A549 (cell line): ENCODE results near the gene MORC2. TPM values are rescaled to one million over a fixed set of nuclear protein-coding genes. Genes with fewer than 3 reads are reported as not detected.

Source experiments
- ATAC-seq, 2 experiments: fragments of 200-7000 bp in 1 of 2; fragments of >200 bp in 1 of 2; cut with Nextera tagmentation in 1 of 2; cut with Tn5 transposase in 1 of 2; 3 replicates each; pipeline versions ENCODE4 v1.8.0 to v1.9.1; 2018 to 2020; ENCODE audit warnings: mild to moderate bottlenecking in 1 of 2, moderate library complexity in 1 of 2
- CTCF ChIA-PET: fragments of 300-600 bp; sonication (Branson Sonifier 250); formaldehyde crosslinking; extraction: SDS; loops from one replicate; lab custom pipeline; 2021; ENCODE audit warnings: antibody characterized with exemption, inconsistent platforms; lab: Yijun Ruan, JAX
- POLR2A ChIA-PET: fragments of 350-600 bp; formaldehyde crosslinking; extraction: SDS; loops from one replicate; lab custom pipeline; 2021; ENCODE audit warnings: antibody characterized with exemption, inconsistent platforms; lab: Yijun Ruan, JAX
- DNase-seq, 2 experiments: peaks; one replicate each; pipeline versions ENCODE4 v3.0.0 to v3.0.0-alpha.2; 2011 to 2016; ENCODE audit warnings: low read depth in 1 of 2, low spot score in 1 of 2
- FAIRE-seq: peaks from 2 replicates; lab custom pipeline; 2011; peaks lifted over from hg19 to GRCh38; lab: Jason Lieb, UNC
- H3K27ac ChIP-seq, 2 experiments: fragments of >200 bp; sonication (Bioruptor Twin); formaldehyde crosslinking; 3 replicates each; pipeline ENCODE4 v1.5.1; 2016 to 2017
- H3K4me1 ChIP-seq: fragments of >200 bp; sonication (Bioruptor Twin); formaldehyde crosslinking; 3 replicates; pipeline ENCODE4 v1.6.1; 2016
- H3K4me2 ChIP-seq: fragments of >200 bp; sonication (Bioruptor Twin); formaldehyde crosslinking; 3 replicates; pipeline ENCODE4 v1.6.1; 2016
- H3K4me3 ChIP-seq: fragments of >200 bp; sonication (Bioruptor Twin); formaldehyde crosslinking; 3 replicates; pipeline ENCODE4 v1.5.1; 2016
- H3K9me3 ChIP-seq: fragments of >200 bp; sonication (Bioruptor Twin); formaldehyde crosslinking; 3 replicates; pipeline ENCODE4 v1.6.1; 2016
- BHLHE40 ChIP-seq: IDR thresholded peaks from 2 replicates; pipeline ENCODE4 v1.6.1; 2012; ENCODE audit warnings: low read depth, low read length, inconsistent platforms
- CHD2 ChIP-seq: fragments of 150-350 bp; IDR thresholded peaks from 2 replicates; pipeline ENCODE4 v1.6.1; 2014; ENCODE audit warnings: low read length; ENCODE audit not compliant: partially characterized antibody
- EHMT2 ChIP-seq: fragments of 200-600 bp; sonication (generic); IDR thresholded peaks from 2 replicates; pipeline ENCODE4 v1.6.1; 2016; ENCODE audit warnings: antibody characterized with exemption, low read depth, mild to moderate bottlenecking, moderate library complexity
- EP300 ChIP-seq, 2 experiments: fragments of >200 bp; sonication (Bioruptor Twin); formaldehyde crosslinking; IDR thresholded peaks; 2 replicates in 1 of 2; 3 replicates in 1 of 2; pipeline ENCODE4 v1.6.1; 2016 to 2017
- FOSB ChIP-seq: fragments of 250-450 bp; sonication (Bioruptor Pico); IDR thresholded peaks from 2 replicates; pipeline ENCODE4 v1.5.0; 2020; ENCODE audit warnings: mild to moderate bottlenecking, moderate library complexity
- FOSL2 ChIP-seq, 2 experiments: fragments of 450-650 bp in 1 of 2; fragments of >200 bp in 1 of 2; sonication (Bioruptor Twin) in 1 of 2; formaldehyde crosslinking; IDR thresholded peaks; 2 replicates each; pipeline versions ENCODE4 v1.5.0 to v1.6.1; 2016 to 2020; ENCODE audit warnings: mild to moderate bottlenecking in 1 of 2, moderate library complexity in 1 of 2
- HEYL ChIP-seq: fragments of 250-450 bp; sonication (Bioruptor Pico); IDR thresholded peaks from 2 replicates; pipeline ENCODE4 v1.8.0; 2021; ENCODE audit warnings: mild to moderate bottlenecking, moderate library complexity
- HOXA7 ChIP-seq: fragments of 250-450 bp; sonication (Bioruptor Pico); IDR thresholded peaks from 2 replicates; pipeline ENCODE4 v1.5.0; 2020; ENCODE audit warnings: mild to moderate bottlenecking, moderate library complexity
- HOXB5 ChIP-seq: fragments of 250-450 bp; sonication (Bioruptor Pico); IDR thresholded peaks from 2 replicates; pipeline ENCODE4 v1.5.0; 2020; ENCODE audit warnings: mild to moderate bottlenecking, moderate library complexity
- JUN ChIP-seq, 2 experiments: fragments of >200 bp; sonication (Bioruptor Twin); formaldehyde crosslinking; IDR thresholded peaks; 2 replicates in 1 of 2; 3 replicates in 1 of 2; pipeline ENCODE4 v1.6.1; 2016 to 2017
- JUNB ChIP-seq: fragments of >200 bp; sonication (Bioruptor Twin); formaldehyde crosslinking; IDR thresholded peaks from 2 replicates; pipeline ENCODE4 v1.6.1; 2016
- KDM1A ChIP-seq: fragments of 200-600 bp; sonication (generic); IDR thresholded peaks from 2 replicates; pipeline ENCODE4 v1.6.1; 2016; ENCODE audit warnings: low read depth, mild to moderate bottlenecking
- KDM5A ChIP-seq: fragments of 200-600 bp; sonication (generic); IDR thresholded peaks from 2 replicates; pipeline ENCODE4 v1.6.1; 2016; ENCODE audit warnings: antibody characterized with exemption, mild to moderate bottlenecking
- NFE2L2 ChIP-seq: fragments of 150-350 bp; conservative IDR thresholded peaks from 2 replicates; pipeline ENCODE4 v1.6.1; 2014; ENCODE audit warnings: low read length
- NPAS2 ChIP-seq: fragments of 250-450 bp; sonication (Bioruptor Pico); IDR thresholded peaks from 2 replicates; pipeline ENCODE4 v1.8.0; 2022; ENCODE audit warnings: mild to moderate bottlenecking, moderate library complexity, borderline replicate concordance
- POLR2AphosphoS2 ChIP-seq: conservative IDR thresholded peaks from 2 replicates; pipeline ENCODE4 v1.6.1; 2012; ENCODE audit warnings: low read length, improper control_type of control experiment, inconsistent platforms
- RAD21 ChIP-seq, 2 experiments: fragments of >200 bp in 1 of 2; sonication (Bioruptor Twin) in 1 of 2; formaldehyde crosslinking in 1 of 2; IDR thresholded peaks in 1 of 2; conservative IDR thresholded peaks in 1 of 2; 2 replicates in 1 of 2; 3 replicates in 1 of 2; pipeline ENCODE4 v1.6.1; 2012 to 2018; ENCODE audit warnings: inconsistent platforms in 1 of 2
- SMC3 ChIP-seq: fragments of >200 bp; sonication (Bioruptor Twin); formaldehyde crosslinking; IDR thresholded peaks from 3 replicates; pipeline ENCODE4 v1.6.1; 2018; ENCODE audit warnings: inconsistent platforms
- SREBF2 ChIP-seq: fragments of 450-650 bp; IDR thresholded peaks from 2 replicates; pipeline ENCODE4 v1.6.1; 2014; ENCODE audit warnings: mild to moderate bottlenecking, moderate library complexity
- TP53 ChIP-seq: fragments of 250-450 bp; sonication (Bioruptor Pico); IDR thresholded peaks from 2 replicates; pipeline ENCODE4 v1.5.0; 2021; ENCODE audit warnings: mild to moderate bottlenecking, moderate library complexity
- ZFP36 ChIP-seq: fragments of 450-650 bp; IDR thresholded peaks from 2 replicates; pipeline ENCODE4 v1.6.1; 2014; ENCODE audit warnings: borderline replicate concordance; ENCODE audit not compliant: partially characterized antibody
- ZNF302 ChIP-seq: fragments of 250-450 bp; sonication (Bioruptor Pico); IDR thresholded peaks from 2 replicates; pipeline ENCODE4 v1.9.0; 2021; ENCODE audit warnings: inconsistent platforms, mild to moderate bottlenecking, moderate library complexity
- WGBS: methylation state at CpG from one replicate; pipeline ENCODE4 v1.1.6; 2017; ENCODE audit errors: missing lambda C conversion rate; 5-methylcytosine and 5-hydroxymethylcytosine counted together
- polyA plus RNA-seq, 4 experiments: library from polyadenylated mRNA; depleted of rRNA in 3 of 4; stranded (reverse); fragments of >200 nt; fragmentation: RNase III in 1 of 4; extraction: RNeasy Plus Mini Kit Qiagen cat#74134 plus additional on column Dnase treatment in 1 of 4; gene quantifications; 2 replicates in 3 of 4; 3 replicates in 1 of 4; pipeline ENCODE4 v1.2.3, GENCODE V29; 2011 to 2017
- TF ChIP-seq, protein P1 (sequence below): IDR thresholded peaks from 2 replicates; pipeline ENCODE4 v1.6.1; 2012
- TF ChIP-seq, protein P2 (sequence below): fragments of 150-350 bp; IDR thresholded peaks from 2 replicates; pipeline ENCODE4 v1.6.1; 2014; ENCODE audit warnings: low read depth, mild to moderate bottlenecking, low read length
- TF ChIP-seq, protein P3 (sequence below): fragments of >200 bp; sonication (Bioruptor Twin); formaldehyde crosslinking; IDR thresholded peaks from 2 replicates; pipeline ENCODE4 v1.6.1; 2016

MORC2 gene
- polyA plus RNA-seq, 2 of the 4 experiments (the other 2 are of a cell fraction) = 14.8 to 16.0 TPM

DNA sequence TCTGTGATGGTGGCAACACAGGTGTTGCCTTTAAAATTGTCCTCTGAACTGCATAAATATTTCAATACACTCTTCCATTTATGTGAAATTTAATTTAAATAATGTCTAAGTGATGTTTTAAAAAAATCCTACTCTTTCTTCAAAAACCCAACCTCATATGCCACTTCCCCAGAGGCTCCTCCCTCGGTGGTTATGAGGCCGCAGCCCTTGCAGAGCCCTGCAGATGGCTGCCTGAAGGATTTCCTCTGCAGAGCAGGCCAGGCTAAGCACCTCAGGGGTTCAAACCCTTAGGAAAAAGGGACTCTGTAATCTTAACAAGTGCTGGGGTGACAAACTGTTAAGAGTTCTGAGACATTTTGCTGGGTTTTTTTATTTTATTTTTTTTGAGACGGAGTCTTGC is 25.2 kb downstream of the MORC2 start (continued):
- TF ChIP-seq, protein P1, sequence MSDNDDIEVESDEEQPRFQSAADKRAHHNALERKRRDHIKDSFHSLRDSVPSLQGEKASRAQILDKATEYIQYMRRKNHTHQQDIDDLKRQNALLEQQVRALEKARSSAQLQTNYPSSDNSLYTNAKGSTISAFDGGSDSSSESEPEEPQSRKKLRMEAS = no peak
- no peak for TF ChIP-seq CHD2
- TF ChIP-seq JUNB = no peak
- TF ChIP-seq KDM1A = no peak
- TF ChIP-seq, all 56 proteins: peak for 0

DNA sequence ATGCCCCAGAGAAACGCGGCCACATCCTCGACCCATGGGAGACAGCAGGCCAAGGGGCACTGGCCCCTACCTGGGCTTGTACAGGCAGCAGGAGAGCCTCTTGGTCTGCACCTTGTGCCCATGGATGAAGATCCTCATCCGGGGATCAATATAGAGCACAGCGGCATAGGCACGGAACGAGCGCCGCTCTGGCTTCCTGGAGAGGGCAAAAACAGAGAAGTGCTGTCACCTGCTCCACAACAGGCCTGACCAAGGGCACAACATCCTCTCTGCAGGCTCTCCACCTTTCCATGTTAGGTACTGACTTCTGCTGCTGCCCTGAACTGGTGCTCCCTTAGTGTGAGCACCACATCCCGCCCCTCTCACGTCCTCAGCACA is 27.2 kb downstream of the MORC2 start:
- H3K4me3 ChIP-seq = no peak overlapping the region
- WGBS = 100% methylated on average over 10 of the region's 11 CpGs
- no peaks in the 10 kb centered on the region for H3K9me3 ChIP-seq
- ChIA-PET POLR2A (no interaction called here), CTCF (interaction anchor here (1.4 to 2.0 kb wide), 2 partner anchors 144 to 178 kb away, joined by 3 to 10 read pairs; no protein-coding TSS in a partner anchor)
- TF ChIP-seq JUNB (no peak), FOSB (CRISPR knock-in tag) (no peak), NPAS2 (CRISPR knock-in tag) (no peak), HEYL (CRISPR knock-in tag) (no peak), EHMT2 (no peak), ZFP36 (no peak), SMC3 (no peak), FOSL2 (IDR thresholded peaks at IDR 0.05) (no peak), FOSL2 (CRISPR knock-in tag; IDR thresholded peaks at IDR 0.05) (no peak), HOXB5 (CRISPR knock-in tag) (no peak), TP53 (CRISPR knock-in tag) (no peak), EP300 (IDR thresholded peaks at IDR 0.05) (no peak), SREBF2 (no peak), ZNF302 (CRISPR knock-in tag) (no peak), KDM5A (no peak), JUN (IDR thresholded peaks at IDR 0.05) (no peak), HOXA7 (CRISPR knock-in tag) (no peak), KDM1A (no peak), POLR2AphosphoS2 (no peak)
- TF ChIP-seq, protein P2, sequence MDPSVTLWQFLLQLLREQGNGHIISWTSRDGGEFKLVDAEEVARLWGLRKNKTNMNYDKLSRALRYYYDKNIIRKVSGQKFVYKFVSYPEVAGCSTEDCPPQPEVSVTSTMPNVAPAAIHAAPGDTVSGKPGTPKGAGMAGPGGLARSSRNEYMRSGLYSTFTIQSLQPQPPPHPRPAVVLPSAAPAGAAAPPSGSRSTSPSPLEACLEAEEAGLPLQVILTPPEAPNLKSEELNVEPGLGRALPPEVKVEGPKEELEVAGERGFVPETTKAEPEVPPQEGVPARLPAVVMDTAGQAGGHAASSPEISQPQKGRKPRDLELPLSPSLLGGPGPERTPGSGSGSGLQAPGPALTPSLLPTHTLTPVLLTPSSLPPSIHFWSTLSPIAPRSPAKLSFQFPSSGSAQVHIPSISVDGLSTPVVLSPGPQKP = no peak
- TF ChIP-seq, protein P1 = no peak
- FAIRE-seq (no peak), DNase-seq (no peak), ATAC-seq (no peak)
- no peaks in the 10 kb centered on the region for H3K4me1 ChIP-seq
- H3K27ac ChIP-seq = no peak overlapping the region
- H3K4me2 ChIP-seq = no peak overlapping the region

DNA sequence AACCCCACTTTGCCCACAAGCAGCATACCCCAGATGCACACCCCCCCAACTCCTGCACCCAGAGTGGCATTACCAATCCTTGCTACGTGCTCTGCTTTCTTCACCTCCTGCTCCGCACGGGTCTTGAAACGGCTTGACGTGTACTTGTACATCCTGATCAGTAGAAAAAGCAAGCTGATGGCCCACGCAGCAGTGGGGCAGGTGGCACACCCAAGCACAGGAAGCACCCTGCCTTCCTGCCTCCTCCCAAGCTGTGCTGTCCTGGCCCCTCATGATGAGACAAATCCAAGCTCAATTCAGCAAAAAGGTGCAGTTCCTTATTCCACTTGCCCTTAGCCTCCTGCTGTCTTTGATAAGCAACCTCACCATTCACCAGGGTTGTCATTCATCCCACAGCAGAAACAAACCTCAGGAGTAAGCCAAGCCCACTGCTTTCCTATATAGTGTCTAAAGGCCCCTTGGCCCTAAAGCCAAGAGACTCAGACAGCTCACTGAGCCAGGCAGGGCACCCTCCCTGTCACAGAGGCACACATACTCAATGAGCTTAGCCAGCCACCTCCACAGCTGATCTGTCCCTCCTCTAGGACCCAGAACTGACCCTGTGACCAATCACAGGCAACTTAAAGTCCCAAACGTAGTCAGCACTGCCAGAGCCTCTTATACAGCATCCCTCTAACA is 27.8 kb downstream of the MORC2 start:
- ChIA-PET CTCF (interaction anchor here (0.6 to 2.0 kb wide), 9 partner anchors 10 to 304 kb away, joined by 3 to 10 read pairs (median 3); no protein-coding TSS in a partner anchor), POLR2A (no interaction called here)
- ATAC-seq (no peak), DNase-seq (no peak), FAIRE-seq (no peak)
- Histone ChIP-seq H3K9me3 (no peaks in the 10 kb centered on the region), H3K4me3 (no peak overlapping the region), H3K27ac (no peak overlapping the region), H3K4me1 (no peaks in the 10 kb centered on the region), H3K4me2 (no peak overlapping the region)
- no peak for TF ChIP-seq BHLHE40
- TF ChIP-seq JUNB = no peak
- TF ChIP-seq, protein P1 = no peak
- no peak for TF ChIP-seq NFE2L2
- TF ChIP-seq RAD21 (conservative IDR thresholded peaks at IDR 0.05 in 1 of 2, IDR thresholded peaks at IDR 0.05 in 1 of 2) = no peak
- TF ChIP-seq KDM1A = no peak
- no peak for TF ChIP-seq FOSL2 (IDR thresholded peaks at IDR 0.05)
- TF ChIP-seq FOSL2 (CRISPR knock-in tag; IDR thresholded peaks at IDR 0.05) = no peak
- TF ChIP-seq, protein P3, sequence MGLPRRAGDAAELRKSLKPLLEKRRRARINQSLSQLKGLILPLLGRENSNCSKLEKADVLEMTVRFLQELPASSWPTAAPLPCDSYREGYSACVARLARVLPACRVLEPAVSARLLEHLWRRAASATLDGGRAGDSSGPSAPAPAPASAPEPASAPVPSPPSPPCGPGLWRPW = no peak
- TF ChIP-seq HOXB5 (CRISPR knock-in tag) = no peak
- 88% methylated on average over 7 of the region's 7 CpGs for WGBS
